ENCODE measurements around the gene RING1.

RING1 gene

DNA sequence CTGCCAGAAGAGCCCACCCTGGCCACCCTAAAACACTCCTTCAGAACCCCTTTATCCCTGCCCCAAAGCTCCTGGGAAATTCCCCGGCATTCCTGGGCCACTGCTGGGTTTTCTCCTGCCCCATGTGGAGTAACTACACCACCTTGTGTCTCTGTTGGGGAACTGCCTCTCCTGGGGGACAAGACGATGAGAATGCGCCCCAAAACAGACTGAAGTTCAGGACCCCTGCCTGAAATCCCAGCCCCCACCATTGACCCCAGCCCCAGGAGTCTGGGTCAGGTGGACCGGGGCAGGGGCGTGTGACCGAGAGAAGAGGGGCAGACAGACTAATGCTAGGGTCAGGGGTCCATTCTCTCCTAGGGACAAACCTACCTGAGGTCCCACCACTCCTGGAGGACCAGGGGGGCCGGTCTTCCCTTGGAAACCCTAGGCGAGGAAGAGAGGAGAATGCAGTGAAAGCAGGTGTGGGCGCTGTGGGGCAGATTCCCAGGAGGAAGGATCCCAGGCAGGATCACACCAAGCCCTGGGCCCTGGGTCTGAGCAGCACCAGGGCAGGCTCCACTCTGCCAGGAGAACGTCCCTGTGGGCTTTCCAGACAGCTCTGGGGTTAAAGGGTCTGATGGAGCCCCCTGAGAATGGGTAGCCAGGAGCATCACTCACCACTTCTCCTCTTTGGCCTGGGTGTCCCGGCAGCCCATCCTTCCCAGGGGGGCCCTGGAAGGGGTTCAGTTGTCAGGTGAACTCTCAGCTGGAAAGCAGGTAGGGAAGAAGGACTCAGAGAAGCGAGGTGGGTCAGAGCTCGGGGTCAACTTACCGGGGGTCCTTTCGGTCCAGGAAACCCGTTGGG is 35.4 kb upstream of the RING1 start:
- no peak for DNase-seq

DNA sequence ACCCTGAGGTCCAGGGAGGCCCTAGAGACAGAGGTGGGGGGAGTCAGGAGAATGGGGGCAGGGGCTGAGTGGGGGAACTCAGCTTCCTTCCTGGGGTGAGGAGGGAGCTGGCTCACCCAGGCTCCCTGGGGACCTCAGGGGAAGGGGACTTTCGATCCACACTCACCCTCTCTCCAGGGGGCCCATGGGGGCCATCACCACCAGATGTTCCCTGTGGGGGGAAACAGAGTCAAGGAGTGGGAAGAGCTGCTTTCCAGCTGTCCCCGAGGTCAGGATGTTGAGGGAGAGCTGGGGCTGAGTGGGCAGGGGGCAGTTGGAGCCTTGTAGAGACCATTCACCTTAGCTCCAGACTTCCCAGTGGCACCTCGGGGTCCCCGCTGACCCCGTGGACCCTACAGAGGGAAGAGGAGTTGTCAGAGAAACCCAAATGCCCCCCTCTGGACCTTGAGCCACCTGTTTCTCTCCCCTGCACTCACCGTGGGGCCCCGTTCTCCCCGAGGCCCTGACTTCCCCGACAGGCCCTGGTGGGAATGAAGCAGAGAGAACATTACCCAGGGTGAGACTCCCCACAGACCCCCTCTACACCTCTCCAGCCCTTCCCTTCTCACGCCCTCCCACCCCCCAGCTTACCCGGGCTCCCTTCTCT is 34.6 kb upstream of the RING1 start:
- DNase-seq = no peak

DNA sequence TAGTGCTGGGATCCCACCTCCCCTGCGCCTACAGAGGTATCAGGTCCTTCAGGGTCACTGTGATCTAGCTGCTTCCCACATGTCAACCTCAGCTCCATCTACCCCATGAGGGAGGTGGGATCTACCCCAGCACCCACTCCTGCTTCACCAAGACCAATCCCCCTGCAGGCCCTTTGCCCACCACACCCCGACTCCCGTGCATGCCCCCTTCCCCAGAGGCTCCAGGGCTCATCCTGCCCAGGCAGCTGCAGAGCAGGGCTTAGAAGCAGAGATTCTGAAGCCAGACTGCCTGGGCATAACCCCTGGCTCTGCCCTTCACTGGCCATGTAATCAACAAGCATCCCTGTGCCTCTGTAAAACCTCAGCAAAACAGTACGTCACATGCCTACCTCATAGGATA is 33.5 kb upstream of the RING1 start:
- no peak for DNase-seq

- DNase-seq = no peak
Observed at GRCh38 chr6:33175436-33176069, 32.7 kb upstream of the RING1 start.

DNA sequence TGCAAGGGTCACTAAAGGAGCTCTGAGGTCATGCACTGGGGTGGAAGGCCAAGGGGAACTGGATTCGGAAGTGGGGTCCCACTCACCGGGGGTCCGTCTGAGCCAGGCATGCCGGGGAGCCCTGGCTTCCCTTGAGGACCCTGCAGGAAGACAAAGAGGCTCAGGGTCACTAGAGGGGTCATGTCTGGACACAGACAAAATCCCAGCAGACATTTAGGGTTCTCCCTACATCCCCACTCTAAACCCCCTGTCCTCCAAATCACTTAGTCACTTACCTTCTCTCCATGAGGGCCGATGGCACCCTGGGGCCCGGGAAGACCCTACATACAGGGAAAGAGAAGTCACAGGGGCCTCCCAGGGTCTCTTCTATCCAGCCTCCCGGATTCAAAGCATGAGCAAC is 31.4 kb upstream of the RING1 start:
- no peak for DNase-seq

DNA sequence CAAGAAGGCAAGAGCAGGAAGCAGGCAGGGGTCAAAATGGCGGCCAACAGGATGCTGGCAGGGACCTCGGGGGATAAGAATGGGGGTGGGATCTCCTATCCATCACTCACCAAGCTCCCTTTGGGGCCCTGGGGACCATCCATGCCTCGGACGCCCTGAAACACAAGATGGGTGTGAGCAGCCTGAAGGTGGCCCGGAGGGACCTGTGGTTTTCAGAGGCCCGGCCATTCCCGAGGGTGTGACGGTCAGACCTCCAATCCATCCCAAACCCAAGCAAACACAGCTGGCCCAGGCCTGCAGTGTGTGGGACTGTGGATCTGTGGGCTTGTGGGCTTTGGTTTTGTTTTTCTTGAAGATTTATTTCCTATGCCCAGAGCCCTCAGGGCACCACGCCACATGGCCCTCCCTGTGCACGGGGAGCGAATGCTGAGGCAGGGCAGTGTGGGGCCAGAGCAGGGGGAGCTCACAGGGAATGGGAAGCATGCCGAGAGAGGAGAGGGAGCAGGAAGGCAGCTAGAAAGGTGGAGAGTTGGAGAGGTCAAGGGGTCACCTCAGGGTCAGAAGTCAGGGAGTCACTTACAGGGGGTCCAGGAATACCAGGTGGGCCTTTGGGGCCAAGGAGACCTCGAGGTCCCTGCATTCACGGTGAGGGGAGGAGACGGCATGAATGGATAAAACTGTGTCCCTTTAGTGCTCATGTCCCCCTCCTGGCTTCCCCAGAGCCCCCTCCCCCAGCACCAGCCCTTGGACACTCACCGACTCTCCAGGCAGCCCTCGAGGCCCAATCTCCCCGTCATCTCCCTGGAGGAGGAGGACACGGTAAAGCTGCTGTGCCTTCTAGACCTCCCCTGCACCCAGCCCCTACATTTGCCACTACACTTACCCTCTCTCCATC is 30.5 kb upstream of the RING1 start:
- DNase-seq = no peak

- DNase-seq = no peak
Observed at GRCh38 chr6:33178755-33179475, 29.4 kb upstream of the RING1 start.

- DNase-seq = no peak
Observed at GRCh38 chr6:33181141-33181540, 27.2 kb upstream of the RING1 start.

- DNase-seq = no peak
Observed at GRCh38 chr6:33183071-33183683, 25.1 kb upstream of the RING1 start.

DNA sequence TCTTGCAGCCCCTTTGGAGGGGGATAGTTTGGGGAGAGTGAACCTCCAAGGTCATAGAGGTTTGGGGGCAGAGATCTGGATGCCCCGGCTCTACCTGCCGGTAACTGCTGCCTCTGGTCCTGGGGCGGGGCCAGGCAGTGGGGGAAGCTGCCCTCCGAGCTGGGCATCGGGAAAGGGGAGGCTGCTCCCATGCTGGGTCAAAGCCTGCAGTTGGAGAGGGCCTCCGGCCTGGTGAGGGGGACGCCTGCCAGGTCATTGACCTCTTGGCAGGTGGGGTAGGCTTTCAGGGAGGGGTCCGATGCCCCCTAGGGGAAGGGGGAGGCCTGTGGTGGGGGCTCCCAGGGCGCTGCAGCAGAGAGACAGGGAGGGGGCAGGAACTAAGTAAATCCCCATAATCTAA is 23.1 kb upstream of the RING1 start:
- DNase-seq = no peak

- DNase-seq = no peak
Observed at GRCh38 chr6:33185654-33186187, 22.6 kb upstream of the RING1 start.

DNA sequence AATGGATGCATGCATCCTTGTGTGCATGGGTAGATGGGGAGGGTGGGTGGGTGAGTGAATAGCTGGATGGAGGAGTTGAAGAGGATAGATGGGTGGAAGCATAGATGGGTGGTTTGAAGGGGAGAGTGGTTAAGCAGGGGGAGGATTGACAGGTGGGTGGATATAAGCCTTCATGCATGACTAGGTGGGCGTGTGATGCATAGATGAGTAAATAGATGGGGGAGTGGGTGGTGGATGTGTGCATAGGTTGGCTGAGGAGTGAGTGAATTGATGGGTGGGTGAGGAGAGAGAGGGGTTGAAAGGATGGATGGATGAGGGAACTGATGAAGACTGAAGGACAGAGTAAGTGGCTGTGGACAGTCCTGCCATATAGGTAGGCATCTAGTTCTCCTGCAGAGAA is 20.5 kb upstream of the RING1 start:
- DNase-seq = no peak

- no peak for DNase-seq
Observed at GRCh38 chr6:33189164-33189563, 19.1 kb upstream of the RING1 start.

DNA sequence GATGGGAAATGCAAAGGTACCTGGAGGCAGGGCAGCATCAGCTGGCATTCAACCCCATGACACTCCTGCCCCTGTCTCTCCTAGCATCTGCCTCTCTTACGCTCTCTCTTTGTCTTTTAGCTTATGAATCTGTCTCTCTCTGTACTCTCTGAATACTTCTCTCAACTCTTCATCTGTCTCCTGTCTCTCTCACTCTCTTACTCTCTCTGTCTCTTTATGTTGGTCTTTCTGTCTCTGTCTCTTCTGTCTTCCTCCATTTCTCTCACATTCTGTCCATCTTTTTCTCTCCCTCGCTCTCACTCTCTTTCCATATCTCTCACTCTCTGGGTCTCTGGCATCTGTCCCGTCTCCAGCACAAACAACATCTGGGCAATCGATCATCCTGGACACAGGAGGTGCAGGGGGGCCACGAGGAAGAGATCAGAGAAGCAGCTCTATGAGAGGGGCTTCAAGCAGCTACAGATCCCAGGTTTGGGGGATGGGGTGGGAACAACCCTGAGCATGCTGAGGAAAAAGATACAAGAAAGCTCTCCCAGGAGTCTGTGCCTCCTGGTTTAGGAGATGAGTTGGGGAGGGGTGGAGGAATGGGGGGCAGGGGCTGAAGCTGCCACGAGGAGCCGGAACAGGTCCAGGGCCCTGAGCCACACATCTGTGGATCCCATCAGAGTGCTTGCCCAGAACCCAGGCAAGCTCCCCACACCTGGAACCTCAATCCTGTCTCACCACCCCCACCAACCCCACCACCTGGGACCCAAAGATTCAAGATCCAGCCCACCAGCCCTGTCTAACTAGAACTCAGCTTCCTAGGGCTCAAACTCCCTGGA is 18.5 kb upstream of the RING1 start:
- DNase-seq = no peak

GRCh38 chr6:33190504-33191107 is 17.7 kb upstream of the RING1 start:
- no peak for DNase-seq

DNA sequence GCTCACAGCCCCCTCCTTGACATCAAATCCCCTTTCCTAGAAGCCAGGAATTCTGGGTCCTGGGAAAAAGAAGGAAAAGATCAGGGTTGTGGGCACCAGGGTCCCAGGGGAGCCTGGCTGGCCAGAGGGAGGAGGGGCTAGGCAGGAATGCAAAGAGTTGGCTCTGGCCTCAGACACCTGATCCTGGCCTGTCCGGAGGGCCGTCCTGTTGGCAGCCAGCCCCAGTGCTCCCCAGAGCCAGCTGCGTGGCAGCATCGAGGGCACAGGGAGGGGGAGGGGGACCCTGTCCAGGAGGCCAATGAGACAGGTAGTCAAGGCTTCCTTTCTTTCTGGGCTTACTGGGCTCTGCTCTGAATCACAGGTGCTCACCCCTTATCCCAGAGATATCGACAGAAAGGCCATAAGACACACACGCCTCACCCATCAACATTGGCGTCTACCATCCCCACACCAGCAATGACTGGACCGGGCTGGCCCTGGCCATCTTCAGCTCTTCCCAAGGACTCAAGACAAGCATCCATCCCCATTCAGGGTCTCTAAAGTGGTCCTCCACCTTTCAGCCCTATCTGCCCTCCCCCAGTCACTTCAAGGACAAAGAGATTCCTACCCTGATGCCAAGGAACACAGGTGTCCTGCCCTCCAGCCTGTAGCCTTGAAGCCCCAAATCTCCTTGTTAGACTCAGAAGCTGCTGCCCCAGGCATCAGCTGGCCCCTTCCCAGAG is 16.8 kb upstream of the RING1 start:
- DNase-seq = no peak

DNA sequence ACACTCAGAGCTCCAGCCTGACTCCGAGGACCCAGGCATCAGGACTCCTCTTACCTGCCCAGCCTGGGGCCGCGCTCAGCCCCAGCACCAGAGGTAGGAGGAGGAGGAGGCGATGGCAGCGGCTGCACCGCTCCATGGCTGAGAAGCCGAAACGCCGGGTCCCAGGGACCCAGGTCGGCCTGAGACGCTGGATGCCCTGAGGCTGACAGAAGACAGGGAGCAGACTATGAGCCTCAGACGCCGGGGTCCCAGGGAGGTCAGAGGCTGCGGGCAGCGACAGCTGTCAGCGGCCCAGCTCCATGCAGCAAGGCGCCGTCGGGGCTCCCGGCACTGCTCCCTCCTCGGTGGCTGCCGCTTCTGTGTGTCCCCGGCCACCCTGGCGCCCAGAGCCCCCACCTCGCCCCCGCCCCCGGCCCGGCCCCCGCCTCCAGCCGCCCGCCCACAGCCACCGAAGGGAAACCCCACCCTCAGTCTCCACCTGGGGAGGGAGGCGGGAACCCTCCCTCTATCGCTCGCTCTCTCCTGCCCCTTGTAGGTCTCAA is 16.1 kb upstream of the RING1 start, which contains the start of gene COL11A2:
Gene COL11A2 (minus strand): TSS at position 363 of the 542 bp plus-strand sequence. CDS start 227 bp downstream, at position 136.
- no peak for DNase-seq

DNA sequence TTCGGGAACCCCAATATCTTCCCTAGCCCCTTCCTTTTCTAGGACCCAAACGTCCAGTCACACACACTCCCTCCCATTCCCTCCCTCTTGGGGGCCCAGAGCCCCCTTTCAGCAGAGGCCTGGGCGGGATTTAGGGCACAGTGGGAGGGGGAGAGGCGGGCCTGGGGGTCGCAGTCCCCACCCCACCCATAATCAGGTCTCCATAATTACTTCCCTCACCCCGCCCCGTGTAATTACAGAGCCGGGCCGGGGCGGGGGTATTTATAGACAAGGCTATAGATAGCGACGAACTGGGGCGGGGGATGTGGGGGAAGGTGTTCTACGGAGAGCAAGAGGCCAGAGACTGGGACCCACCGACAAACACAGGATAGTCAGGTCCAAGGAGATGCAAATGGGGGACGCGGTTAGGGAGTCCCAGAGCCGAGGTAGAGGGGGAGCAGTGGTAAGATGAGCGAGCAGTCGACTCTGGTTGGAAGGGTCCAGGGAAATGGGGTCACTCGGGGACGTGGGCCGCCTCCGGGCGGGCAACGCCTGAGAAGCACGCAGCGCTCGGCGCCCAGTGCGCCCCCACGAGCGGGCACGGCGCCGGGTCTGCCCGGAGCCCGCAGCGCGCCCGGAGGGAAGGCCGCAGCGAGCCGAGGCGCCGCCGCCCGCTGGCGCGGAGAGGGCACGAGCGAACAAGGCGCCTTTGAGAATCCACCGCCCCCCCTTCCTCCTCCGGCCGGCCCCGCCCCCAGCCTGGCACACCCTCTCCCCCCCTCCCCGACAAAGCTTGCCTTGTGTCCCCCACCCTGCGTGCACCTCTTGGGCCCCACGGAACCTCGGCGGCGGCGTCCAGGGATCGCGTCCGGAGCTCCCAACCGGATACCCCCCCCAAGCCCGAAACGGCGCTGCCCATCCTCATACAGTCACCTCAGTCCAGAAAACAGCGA is 15.4 kb upstream of the RING1 start:
- no peak for DNase-seq
